Measurements from ENCODE around the gene GPRIN1. TPM values are rescaled to one million over a fixed set of nuclear protein-coding genes. Genes with fewer than 3 reads are reported as not detected.

The GPRIN1 gene
- total RNA-seq = 1 to 10 TPM; 1.5 to 1.7 TPM

- peak; percentile 78 for DNase-seq
- Mint-ChIP-seq H3K9me3 (no peaks in the 10 kb centered on the region), H3K36me3 (no peaks in the 10 kb centered on the region), H3K27me3 (peaks cover 36% of the 10 kb centered on the region), H3K4me1 (peaks cover 9% of the 10 kb centered on the region), H3K4me3 (peak within 1 kb of the TSS; percentile 86), H3K27ac (peak within 1 kb of the TSS; percentile 12)
These were observed at the start of gene GPRIN1 for GRCh38 chr5:176609724-176610434. Gene GPRIN1, minus strand, starts transcription at chr5:176610156. Its CDS starts 10,322 bp downstream, at chr5:176599834.

- Mint-ChIP-seq H3K36me3 (no peaks in the 10 kb centered on the region), H3K9me3 (no peaks in the 10 kb centered on the region), H3K4me1 (peaks cover 31% of the 10 kb centered on the region), H3K27ac (no peak overlapping the region), H3K4me3 (no peak overlapping the region), H3K27me3 (peaks cover 7% of the 10 kb centered on the region)
- DNase-seq = no peak
These were observed 49.5 kb upstream of the GPRIN1 start for GRCh38 chr5:176659512-176659839.

DNA sequence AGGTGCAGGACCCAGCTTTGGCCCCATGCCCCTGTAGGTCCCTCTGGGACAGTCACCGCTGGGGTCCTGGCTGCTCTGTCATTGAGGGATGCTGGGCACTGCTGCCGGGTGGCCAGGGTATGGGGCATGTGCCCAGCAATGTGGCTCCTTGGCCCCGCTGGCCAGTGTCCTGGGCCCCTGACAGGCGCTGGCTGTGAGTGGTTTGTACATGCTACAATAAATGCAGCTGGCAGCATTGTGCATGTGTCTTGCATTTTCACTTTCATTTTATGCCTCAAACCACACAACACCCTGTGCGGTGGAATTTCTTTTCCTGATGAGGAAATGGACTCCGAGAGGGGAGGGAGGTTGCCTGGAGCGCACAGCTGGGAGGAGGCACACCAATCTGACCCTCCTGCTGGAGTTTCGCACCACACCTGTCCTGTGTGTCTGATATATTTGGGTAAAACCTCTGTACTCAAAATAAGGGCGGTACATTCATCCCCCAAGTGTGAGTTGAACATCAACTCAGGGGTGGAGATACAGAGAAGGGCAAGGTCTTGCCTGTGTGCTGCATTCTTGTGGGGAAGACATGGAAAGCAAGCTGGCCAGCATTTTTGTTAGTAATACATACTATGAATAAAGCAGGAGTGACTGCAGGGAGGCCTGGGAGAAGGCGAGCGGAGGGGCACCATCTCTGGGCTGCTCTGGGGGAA, 49.0 kb upstream of the GPRIN1 start:
- Mint-ChIP-seq H3K27ac (no peak overlapping the region), H3K4me1 (peaks cover 35% of the 10 kb centered on the region), H3K9me3 (no peaks in the 10 kb centered on the region)

DNA sequence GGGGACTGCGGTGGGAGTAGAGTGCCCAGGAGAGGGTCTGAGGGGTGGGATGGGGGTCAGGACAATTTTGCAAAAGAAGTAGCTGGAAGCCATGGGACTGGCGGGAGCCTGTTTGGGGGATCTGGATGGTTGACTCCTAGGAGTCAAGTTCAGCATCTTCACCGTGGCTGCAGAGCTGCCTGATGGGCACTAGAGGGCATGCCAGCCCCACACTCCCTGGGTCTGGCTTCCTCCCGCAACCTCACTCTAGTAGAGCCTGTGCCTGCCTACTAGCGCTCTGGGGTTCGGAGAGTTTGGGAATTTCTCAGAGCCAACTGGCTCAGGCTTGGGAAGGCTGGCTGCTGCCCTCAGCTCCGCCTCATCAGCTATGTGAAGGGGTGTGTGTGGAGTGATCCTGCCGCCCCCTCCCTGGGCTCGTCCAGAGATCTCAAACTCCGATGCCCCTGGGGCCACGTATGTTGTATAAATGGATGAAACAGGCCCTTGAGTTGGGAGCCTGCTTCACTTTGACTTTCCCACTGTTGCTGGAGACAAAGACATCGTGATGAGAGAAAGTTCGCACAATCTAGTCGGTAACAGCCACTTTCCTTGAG, 48.1 kb upstream of the GPRIN1 start:
- no peaks in the 10 kb centered on the region for H3K27me3 Mint-ChIP-seq
- DNase-seq = peak; percentile 64
- H3K36me3 Mint-ChIP-seq = peaks cover 5% of the 10 kb centered on the region
- peaks cover 42% of the 10 kb centered on the region for H3K4me1 Mint-ChIP-seq
- H3K27ac Mint-ChIP-seq = no peak overlapping the region
- no peak overlapping the region for H3K4me3 Mint-ChIP-seq
- H3K9me3 Mint-ChIP-seq = no peaks in the 10 kb centered on the region

More for the DNA sequence above, 49.0 kb upstream of the GPRIN1 start:
- Mint-ChIP-seq H3K27me3 (peaks cover 2% of the 10 kb centered on the region), H3K4me3 (peak overlapping the region; percentile 15), H3K36me3 (no peaks in the 10 kb centered on the region)
- DNase-seq = no peak

- H3K4me1 Mint-ChIP-seq = peaks cover 52% of the 10 kb centered on the region
- H3K9me3 Mint-ChIP-seq = no peaks in the 10 kb centered on the region
- peaks cover 8% of the 10 kb centered on the region for H3K36me3 Mint-ChIP-seq
- DNase-seq = no peak
- H3K27me3 Mint-ChIP-seq = no peaks in the 10 kb centered on the region
- no peak overlapping the region for H3K27ac Mint-ChIP-seq
- H3K4me3 Mint-ChIP-seq = no peak overlapping the region
These were observed 46.6 kb upstream of the GPRIN1 start for GRCh38 chr5:176656467-176656990.

DNA sequence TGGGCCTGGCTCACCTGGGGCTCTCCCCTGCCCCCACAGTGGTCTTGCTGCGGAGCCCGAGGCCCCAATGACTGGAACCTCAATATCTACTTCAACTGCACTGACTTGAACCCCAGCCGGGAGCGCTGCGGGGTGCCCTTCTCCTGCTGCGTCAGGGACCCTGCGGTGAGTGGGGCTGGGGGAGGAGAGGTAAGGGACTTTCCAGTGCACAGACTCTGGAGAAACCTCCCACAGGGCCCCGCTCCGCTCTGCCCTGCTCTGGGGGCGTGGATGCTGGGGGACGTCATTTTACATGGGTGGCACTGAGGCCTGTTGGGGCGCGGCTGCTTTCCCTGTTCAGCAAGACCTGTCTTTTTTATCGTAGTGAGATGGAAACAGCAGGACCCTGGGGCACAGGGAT, 44.9 kb upstream of the GPRIN1 start:
- peaks cover 16% of the 10 kb centered on the region for H3K36me3 Mint-ChIP-seq
- no peaks in the 10 kb centered on the region for H3K9me3 Mint-ChIP-seq
- H3K4me3 Mint-ChIP-seq = no peak overlapping the region
- H3K27ac Mint-ChIP-seq = no peak overlapping the region
- H3K27me3 Mint-ChIP-seq = peaks cover 5% of the 10 kb centered on the region
- H3K4me1 Mint-ChIP-seq = peaks cover 55% of the 10 kb centered on the region
- peak; percentile 12 for DNase-seq

DNA sequence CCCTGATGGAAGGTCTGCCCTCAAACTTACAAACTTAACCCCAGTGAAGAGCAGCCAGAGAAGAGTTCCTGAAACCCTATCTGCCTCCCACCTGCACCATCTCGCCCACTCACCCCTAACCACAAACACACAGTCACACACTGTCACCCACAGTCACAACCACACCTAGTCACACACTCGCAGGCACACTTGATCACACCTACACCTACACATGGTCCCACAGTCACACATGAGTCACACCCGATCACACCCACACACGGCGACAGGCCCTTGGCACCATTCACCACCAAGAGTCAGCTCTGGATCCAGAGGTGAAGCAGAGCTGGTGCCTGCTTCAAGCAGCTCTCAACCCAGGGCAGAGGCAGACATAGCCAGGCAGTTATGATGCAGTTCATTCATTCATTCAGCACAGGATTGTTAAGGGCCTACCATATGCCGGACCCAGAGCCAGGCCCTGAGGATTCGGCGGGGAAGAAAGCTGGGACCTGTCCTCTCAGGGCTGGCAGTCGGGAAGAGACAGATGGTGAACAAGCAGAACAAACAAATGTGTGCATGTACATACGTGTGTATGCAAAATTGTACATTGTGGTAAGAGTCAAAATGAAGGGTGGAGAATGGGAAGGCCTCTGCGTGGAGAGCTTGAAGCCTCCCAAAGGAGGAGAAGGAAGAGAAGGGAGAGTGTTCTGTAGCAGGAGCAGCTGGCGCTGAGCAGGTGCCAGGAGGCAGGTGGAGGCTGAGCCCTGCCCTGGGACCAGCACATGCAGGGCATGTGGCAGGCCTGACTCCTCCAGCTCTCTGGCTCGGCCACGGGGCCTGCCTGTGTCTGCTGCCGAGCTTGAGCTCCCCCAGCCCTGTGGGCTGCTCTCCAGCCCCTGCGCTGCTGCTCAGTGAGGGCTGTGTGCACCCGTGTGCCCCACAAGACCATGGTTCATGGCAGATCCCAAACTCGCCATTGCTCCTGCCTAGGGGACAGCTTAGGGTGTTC, 43.7 kb upstream of the GPRIN1 start:
- H3K4me3 Mint-ChIP-seq = no peak overlapping the region
- H3K27me3 Mint-ChIP-seq = peaks cover 5% of the 10 kb centered on the region
- peaks cover 16% of the 10 kb centered on the region for H3K36me3 Mint-ChIP-seq
- DNase-seq = peak; percentile 85
- H3K4me1 Mint-ChIP-seq = peaks cover 55% of the 10 kb centered on the region
- H3K9me3 Mint-ChIP-seq = no peaks in the 10 kb centered on the region
- peak overlapping the region; percentile 51 for H3K27ac Mint-ChIP-seq

GRCh38 chr5:176652136-176652535, 42.2 kb upstream of the GPRIN1 start:
- peaks cover 49% of the 10 kb centered on the region for H3K4me1 Mint-ChIP-seq
- H3K4me3 Mint-ChIP-seq = no peak overlapping the region
- H3K36me3 Mint-ChIP-seq = peaks cover 16% of the 10 kb centered on the region
- peaks cover 5% of the 10 kb centered on the region for H3K27me3 Mint-ChIP-seq
- DNase-seq = no peak
- no peak overlapping the region for H3K27ac Mint-ChIP-seq
- no peaks in the 10 kb centered on the region for H3K9me3 Mint-ChIP-seq

GRCh38 chr5:176651472-176651980, 41.6 kb upstream of the GPRIN1 start:
- H3K9me3 Mint-ChIP-seq = no peaks in the 10 kb centered on the region

DNA sequence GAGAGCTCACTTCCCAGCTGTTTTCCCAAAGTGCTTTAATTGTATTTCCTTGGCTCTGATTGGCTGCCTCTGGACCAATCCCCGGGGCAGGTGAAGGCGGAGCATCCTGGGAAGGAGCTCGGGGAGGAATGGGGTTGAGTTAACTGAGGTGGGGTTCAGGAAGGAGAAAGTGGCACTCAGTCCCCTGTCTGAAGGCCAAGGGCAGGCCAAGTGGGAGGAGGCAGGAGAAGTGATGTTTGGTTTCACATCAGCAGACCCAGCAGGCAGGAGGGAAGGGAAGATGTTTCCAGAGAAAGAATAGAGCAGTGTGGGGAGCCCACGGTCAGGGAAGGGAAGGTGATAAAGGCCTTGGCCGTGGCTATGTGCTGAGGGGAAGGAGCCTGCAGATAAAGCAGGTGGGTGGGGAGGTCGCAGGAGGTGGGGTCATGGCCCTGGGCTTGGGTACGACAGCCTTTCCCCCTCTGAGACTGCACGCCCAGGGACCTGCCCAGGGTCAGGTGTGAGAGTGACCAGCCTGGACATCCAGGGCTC, 40.5 kb upstream of the GPRIN1 start:
- no peak overlapping the region for H3K4me3 Mint-ChIP-seq
- peaks cover 60% of the 10 kb centered on the region for H3K4me1 Mint-ChIP-seq
- peaks cover 16% of the 10 kb centered on the region for H3K36me3 Mint-ChIP-seq
- H3K9me3 Mint-ChIP-seq = no peaks in the 10 kb centered on the region
- DNase-seq = no peak
- no peak overlapping the region for H3K27ac Mint-ChIP-seq
- peaks cover 5% of the 10 kb centered on the region for H3K27me3 Mint-ChIP-seq

More at GRCh38 chr5:176651472-176651980, 41.6 kb upstream of the GPRIN1 start:
- Mint-ChIP-seq H3K36me3 (peaks cover 16% of the 10 kb centered on the region), H3K4me1 (peaks cover 53% of the 10 kb centered on the region), H3K27ac (no peak overlapping the region), H3K4me3 (no peak overlapping the region), H3K27me3 (peaks cover 5% of the 10 kb centered on the region)
- DNase-seq = no peak

- peaks cover 16% of the 10 kb centered on the region for H3K36me3 Mint-ChIP-seq
- DNase-seq = peak; percentile 44
- peaks cover 51% of the 10 kb centered on the region for H3K4me1 Mint-ChIP-seq
- H3K9me3 Mint-ChIP-seq = no peaks in the 10 kb centered on the region
- peak overlapping the region; percentile 86 for H3K4me3 Mint-ChIP-seq
- H3K27me3 Mint-ChIP-seq = peaks cover 5% of the 10 kb centered on the region
- peak overlapping the region; percentile 46 for H3K27ac Mint-ChIP-seq
These were observed 38.7 kb upstream of the GPRIN1 start for GRCh38 chr5:176648474-176649194.

- H3K9me3 Mint-ChIP-seq = no peaks in the 10 kb centered on the region
- H3K4me1 Mint-ChIP-seq = peaks cover 44% of the 10 kb centered on the region
- no peak for DNase-seq
- H3K27me3 Mint-ChIP-seq = peaks cover 5% of the 10 kb centered on the region
- peak overlapping the region; percentile 86 for H3K4me3 Mint-ChIP-seq
- H3K27ac Mint-ChIP-seq = peak overlapping the region; percentile 86
- H3K36me3 Mint-ChIP-seq = peaks cover 10% of the 10 kb centered on the region
These were observed 38.0 kb upstream of the GPRIN1 start for GRCh38 chr5:176647843-176648473.

Measured in activated naive CD8-positive, alpha-beta T cell treated with anti-CD3 and anti-CD28 coated beads for 36 hours (primary cell).